GM13976 (cell line): ENCODE measurements around the gene LGR4.

Source experiments
- DNase-seq: peaks from one replicate; pipeline ENCODE4 v3.0.0; 2012; ENCODE audit warnings: low spot score
- in situ Hi-C: fragments of 300-500 bp; cut with MboI; formaldehyde crosslinking; loops from one replicate; pipeline ENCODE4 v1.12.0; 2022; ENCODE audit warnings: low sequenced_read_pairs, mixed read lengths, inconsistent platforms; ENCODE audit not compliant: unreplicated experiment
- TF ChIP-seq, protein P1 (sequence below): IDR thresholded peaks from 2 replicates; pipeline ENCODE4 v1.5.1; 2012; ENCODE audit warnings: borderline replicate concordance, mild to moderate bottlenecking; ENCODE audit not compliant: insufficient read depth; ENCODE audit errors: extremely low read depth, missing control alignments, control extremely low read depth

LGR4 gene

DNA sequence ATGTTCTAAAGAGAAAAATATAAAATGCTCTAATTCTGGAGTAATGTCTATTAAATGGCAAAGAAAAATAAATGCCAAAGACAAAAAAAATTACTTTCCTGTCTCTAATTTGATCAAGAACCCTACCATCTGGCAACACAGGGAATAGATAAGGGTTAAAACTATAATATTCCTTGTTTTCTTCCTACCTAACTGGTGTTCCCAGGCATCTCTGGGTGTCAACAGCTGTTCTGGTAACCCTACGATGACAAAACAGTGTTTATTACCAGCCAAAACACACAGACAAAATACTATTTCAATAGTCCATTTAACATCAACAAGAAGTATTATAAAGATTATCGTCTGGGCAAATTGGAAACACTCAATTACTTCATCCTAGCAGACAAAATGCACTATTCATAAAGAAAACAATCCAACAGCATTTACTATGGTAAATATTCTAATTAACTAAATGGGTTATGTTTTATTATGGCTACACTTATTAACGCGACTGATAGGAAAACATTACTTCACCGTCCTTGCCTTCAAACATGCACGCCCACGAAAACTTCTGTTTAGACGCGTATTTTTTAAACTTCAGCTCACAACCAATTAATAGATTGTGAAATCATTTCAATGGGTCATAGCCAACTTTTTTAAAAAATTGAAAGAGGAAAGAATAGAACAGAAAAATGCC, 50.6 kb downstream of the LGR4 start:
- in situ Hi-C loops, result no loop called here
- no peak for DNase-seq
- TF ChIP-seq, protein P1, sequence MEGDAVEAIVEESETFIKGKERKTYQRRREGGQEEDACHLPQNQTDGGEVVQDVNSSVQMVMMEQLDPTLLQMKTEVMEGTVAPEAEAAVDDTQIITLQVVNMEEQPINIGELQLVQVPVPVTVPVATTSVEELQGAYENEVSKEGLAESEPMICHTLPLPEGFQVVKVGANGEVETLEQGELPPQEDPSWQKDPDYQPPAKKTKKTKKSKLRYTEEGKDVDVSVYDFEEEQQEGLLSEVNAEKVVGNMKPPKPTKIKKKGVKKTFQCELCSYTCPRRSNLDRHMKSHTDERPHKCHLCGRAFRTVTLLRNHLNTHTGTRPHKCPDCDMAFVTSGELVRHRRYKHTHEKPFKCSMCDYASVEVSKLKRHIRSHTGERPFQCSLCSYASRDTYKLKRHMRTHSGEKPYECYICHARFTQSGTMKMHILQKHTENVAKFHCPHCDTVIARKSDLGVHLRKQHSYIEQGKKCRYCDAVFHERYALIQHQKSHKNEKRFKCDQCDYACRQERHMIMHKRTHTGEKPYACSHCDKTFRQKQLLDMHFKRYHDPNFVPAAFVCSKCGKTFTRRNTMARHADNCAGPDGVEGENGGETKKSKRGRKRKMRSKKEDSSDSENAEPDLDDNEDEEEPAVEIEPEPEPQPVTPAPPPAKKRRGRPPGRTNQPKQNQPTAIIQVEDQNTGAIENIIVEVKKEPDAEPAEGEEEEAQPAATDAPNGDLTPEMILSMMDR, result no peak

DNA sequence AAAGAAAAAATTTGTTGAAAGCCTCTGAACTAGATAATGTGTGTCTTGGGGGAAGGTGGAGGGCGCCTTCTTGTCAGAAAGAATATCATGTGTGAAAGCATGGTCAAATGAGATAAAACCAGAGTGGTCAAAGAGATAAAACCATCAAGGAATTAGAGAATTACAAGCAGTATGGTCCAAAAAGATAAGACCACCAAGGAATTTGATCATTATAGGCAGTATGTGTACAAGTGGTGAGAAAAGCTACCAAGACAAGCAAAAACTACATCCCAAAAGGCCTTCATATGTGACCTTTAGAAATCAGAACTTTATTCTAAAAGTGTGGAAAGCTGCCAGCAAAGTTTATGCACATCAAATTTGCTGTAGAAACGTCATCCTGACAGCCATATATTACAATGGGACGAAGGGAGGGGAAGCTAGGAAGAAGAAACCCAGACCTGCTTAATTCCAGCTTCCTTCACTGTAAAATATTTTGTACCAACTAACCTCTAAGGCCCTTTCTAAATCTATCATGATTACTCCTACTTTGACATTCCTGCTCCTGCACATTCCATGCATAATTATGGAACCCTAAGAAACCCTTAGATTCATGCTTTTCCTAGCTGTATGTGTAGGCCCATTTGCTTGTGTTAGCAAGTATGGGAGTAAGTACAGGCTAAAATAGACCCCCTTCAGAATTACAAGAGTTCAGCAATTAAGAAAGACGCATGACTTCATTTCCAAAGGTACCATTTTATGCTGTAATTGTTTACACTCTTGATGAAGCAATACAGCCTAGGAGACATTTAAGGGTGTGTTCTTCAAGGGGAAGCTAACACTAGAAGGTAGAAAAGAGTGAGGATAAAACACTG, 51.6 kb downstream of the LGR4 start:
- in situ Hi-C loops, result no loop called here
- no peak for DNase-seq
- TF ChIP-seq, protein P1, result no peak

DNA sequence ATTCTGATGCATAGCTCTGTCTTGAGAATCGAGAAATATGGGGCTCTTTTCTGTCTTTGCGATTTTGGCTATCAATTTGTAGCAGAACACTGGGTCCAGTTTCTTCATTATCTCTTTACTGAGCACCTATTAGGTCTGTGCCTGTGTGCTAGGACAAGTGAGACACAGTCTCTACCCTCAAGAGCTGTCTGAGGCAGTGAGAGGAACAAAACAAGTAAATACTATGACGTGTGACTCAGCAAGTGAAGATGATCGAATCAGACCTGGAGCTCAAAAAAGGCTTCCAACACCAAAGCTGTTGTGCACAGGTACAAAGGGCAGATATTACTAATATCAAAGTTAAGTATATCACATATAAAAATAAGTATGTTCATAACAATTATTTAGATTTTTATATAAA, 52.4 kb downstream of the LGR4 start:
- DNase-seq, result no peak
- in situ Hi-C loops, result no loop called here
- TF ChIP-seq, protein P1, result no peak

DNA sequence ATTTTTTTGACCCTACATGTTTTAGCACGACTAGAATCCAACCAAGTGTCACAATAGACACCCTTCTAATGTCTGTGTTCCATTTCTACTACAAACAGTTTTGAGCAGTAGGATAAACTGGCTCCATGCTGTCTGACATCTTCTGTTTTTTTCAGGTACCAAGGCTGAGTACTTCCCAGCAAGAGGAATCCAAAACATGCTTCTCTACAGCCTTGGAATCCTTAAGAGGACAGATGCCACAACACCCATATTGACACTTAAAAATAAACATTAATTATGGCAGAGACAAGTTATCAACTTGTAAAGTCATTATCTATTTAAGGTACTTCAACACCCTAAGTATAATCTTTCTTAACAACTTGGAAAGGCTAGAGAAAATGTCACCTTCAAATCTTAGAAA, 54.2 kb downstream of the LGR4 start:
- DNase-seq, result no peak
- in situ Hi-C loops, result no loop called here
- TF ChIP-seq, protein P1, result no peak

DNA sequence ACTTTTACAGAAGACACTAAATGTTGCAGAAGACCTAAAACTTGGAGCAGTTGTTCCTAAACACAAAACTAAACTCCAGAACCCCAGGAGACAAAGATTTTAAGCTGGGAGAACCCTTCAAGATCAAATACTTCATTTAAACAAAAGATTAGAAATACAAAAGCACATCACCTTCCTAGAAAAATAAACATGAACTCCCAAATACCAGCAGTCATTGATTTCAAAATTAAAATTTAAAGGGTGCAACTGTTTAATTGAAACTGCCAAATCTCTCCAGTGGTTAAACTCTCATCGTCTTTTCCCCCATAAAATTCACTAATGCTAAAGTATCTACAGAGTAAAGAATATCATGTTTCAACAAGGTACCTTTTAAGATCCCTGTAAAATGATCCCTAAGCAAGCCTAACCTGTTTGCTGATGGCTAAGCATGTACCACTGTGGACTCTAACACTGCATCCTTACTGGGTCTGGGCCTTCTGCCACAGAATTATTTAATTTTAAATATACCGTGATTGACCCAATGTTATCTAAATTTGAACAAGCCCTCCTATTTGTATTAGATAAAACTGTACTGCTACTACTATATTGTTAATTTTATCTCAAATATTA, 55.9 kb downstream of the LGR4 start:
- DNase-seq, result no peak
- in situ Hi-C loops, result no loop called here

DNA sequence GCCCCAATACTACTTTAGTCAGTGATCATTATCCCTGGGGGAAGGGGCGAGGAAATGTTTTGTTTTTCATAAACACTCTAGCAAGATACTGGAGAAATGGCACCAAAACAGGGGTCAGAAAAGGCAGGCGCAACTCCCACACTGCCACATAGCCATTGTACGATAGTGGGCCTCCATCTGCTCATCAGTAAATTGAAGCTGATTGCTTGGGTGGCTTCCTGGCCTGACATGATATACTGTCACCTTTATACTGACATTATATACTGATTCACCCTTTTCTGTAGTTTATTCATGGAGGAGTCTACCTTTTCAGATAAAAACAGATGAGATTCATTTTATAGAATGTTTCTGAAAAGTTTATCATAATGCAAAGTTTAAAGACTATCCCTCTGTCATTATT, 57.9 kb downstream of the LGR4 start:
- no peak for DNase-seq
- in situ Hi-C loops, result no loop called here
- TF ChIP-seq, protein P1, result no peak

More for the DNA sequence above, 55.9 kb downstream of the LGR4 start:
- TF ChIP-seq, protein P1, result no peak
